Tibial nerve (tissue), 4 donors: ENCODE results near the gene MTUS2. TPM values are rescaled to one million over a fixed set of nuclear protein-coding genes. Genes with fewer than 3 reads are reported as not detected.

Experiments used
- DNase-seq, 2 donors: peaks; one replicate each; pipeline ENCODE4 v3.0.0-alpha.2; 2019; ENCODE audit warnings: low spot score in 2 of 2
- H3K27ac ChIP-seq, 4 donors: fragments of 200-600 bp; sonication (generic) in 3 of 4; one replicate each; pipeline ENCODE4 v1.5.1; 2017 to 2019; ENCODE audit warnings: mild to moderate bottlenecking in 1 of 4
- H3K27me3 ChIP-seq, 2 donors: fragments of 200-600 bp; sonication (generic) in 1 of 2; one replicate each; pipeline versions ENCODE4 v1.5.1 to v1.6.0; 2017 to 2019
- H3K36me3 ChIP-seq, 3 donors: fragments of 200-600 bp; sonication (generic); one replicate each; pipeline ENCODE4 v1.5.1; 2018 to 2019
- H3K4me1 ChIP-seq, 4 donors: fragments of 200-600 bp; sonication (generic) in 3 of 4; one replicate each; pipeline ENCODE4 v1.5.1; 2017 to 2019
- H3K4me3 ChIP-seq, 4 donors: fragments of 200-600 bp; sonication (generic) in 3 of 4; one replicate each; pipeline ENCODE4 v1.5.1; 2017 to 2019; ENCODE audit warnings: mild to moderate bottlenecking in 1 of 4, moderate library complexity in 1 of 4
- H3K9me3 ChIP-seq, 4 donors: fragments of 200-600 bp; sonication (generic) in 3 of 4; one replicate each; pipeline ENCODE4 v1.5.1; 2017 to 2019
- CTCF ChIP-seq, 5 experiments: fragments of 200-600 bp in 3 of 5; fragments of 450-650 bp in 2 of 5; sonication (generic) in 3 of 5; IDR thresholded peaks; one replicate each; pipeline ENCODE4 v1.5.1; 2016 to 2019; ENCODE audit warnings: antibody characterized with exemption in 5 of 5, mild to moderate bottlenecking in 3 of 5, moderate library complexity in 2 of 5
- EP300 ChIP-seq, 2 donors: sonication (generic); formaldehyde crosslinking; IDR thresholded peaks; one replicate each; pipeline ENCODE4 v1.6.1; 2017; ENCODE audit warnings: antibody characterized with exemption in 2 of 2, mild to moderate bottlenecking in 1 of 2
- POLR2A ChIP-seq, 2 donors: fragments of 450-650 bp; IDR thresholded peaks; one replicate each; pipeline ENCODE4 v1.6.1; 2017; ENCODE audit warnings: antibody characterized with exemption in 2 of 2, mild to moderate bottlenecking in 2 of 2, moderate library complexity in 2 of 2
- WGBS, 2 donors: methylation state at CpG; one replicate each; pipeline ENCODE4 v1.1.5; 2018; 5-methylcytosine and 5-hydroxymethylcytosine counted together
- total RNA-seq, 4 donors: library from RNA; depleted of rRNA; stranded (reverse); fragments of >200 nt; gene quantifications; one replicate each; pipeline ENCODE4 v1.1.0, GENCODE V29; 2016

Gene MTUS2
- total RNA-seq, 4 donors from 2014 or later: 0.20 TPM; not detected in 3

GRCh38 chr13:29294821-29295220, 474.7 kb downstream of the MTUS2 start:
- no peak overlapping the region for H3K27ac ChIP-seq
- no peak overlapping the region for H3K4me3 ChIP-seq
- H3K27me3 ChIP-seq: no peaks in the 10 kb centered on the region
- TF ChIP-seq POLR2A (IDR thresholded peaks at IDR 0.05) (no peak), CTCF (IDR thresholded peaks at IDR 0.05) (no peak), EP300 (IDR thresholded peaks at IDR 0.05) (no peak)
- DNase-seq: no peak
- no peaks in the 10 kb centered on the region for H3K9me3 ChIP-seq
- H3K36me3 ChIP-seq: no peaks in the 10 kb centered on the region
- no peaks in the 10 kb centered on the region for H3K4me1 ChIP-seq
- 0 to 2% methylated on average over 1 of the region's 1 CpG for WGBS, 2 donors

- 54 to 56% methylated on average over 1 of the region's 1 CpG for WGBS, 2 donors
Measured at GRCh38 chr13:29301027-29301426, 480.9 kb downstream of the MTUS2 start.

DNA sequence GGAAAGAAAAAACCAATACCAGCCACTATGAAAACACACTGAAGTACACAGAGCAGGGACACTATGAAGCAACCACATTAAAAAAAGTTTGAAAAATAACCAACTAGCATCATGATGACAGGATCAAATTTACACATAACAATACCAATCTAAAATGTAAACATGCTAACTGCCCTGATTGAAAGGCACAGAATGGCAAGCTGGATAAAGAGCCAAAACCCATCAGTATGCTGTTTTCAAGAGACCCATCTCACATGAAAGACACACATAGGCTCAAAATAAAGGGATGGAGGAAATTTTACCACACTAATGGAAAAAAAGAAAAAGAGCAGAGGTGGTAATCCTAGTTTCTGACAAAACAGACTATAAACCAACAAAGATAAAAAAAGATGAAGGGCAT, 484.0 kb downstream of the MTUS2 start:
- DNase-seq: no peak
- Histone ChIP-seq H3K4me1 (no peaks in the 10 kb centered on the region), H3K9me3 (peaks cover 0 to 40% (median 0%) of the 10 kb centered on the region in 4 donors), H3K4me3 (no peak overlapping the region), H3K27ac (no peak overlapping the region), H3K27me3 (no peaks in the 10 kb centered on the region), H3K36me3 (no peaks in the 10 kb centered on the region)
- no peak for TF ChIP-seq POLR2A (IDR thresholded peaks at IDR 0.05)
- TF ChIP-seq EP300 (IDR thresholded peaks at IDR 0.05): no peak
- TF ChIP-seq CTCF (IDR thresholded peaks at IDR 0.05): no peak

More at GRCh38 chr13:29301027-29301426, 480.9 kb downstream of the MTUS2 start:
- no peak overlapping the region for H3K4me3 ChIP-seq
- no peaks in the 10 kb centered on the region for H3K27me3 ChIP-seq
- no peak for TF ChIP-seq EP300 (IDR thresholded peaks at IDR 0.05)
- TF ChIP-seq CTCF (IDR thresholded peaks at IDR 0.05): no peak
- no peak for TF ChIP-seq POLR2A (IDR thresholded peaks at IDR 0.05)
- H3K36me3 ChIP-seq: no peaks in the 10 kb centered on the region
- H3K27ac ChIP-seq: no peak overlapping the region
- no peak for DNase-seq
- peaks cover 0 to 20% (median 0%) of the 10 kb centered on the region in 4 donors for H3K9me3 ChIP-seq
- H3K4me1 ChIP-seq: no peaks in the 10 kb centered on the region

DNA sequence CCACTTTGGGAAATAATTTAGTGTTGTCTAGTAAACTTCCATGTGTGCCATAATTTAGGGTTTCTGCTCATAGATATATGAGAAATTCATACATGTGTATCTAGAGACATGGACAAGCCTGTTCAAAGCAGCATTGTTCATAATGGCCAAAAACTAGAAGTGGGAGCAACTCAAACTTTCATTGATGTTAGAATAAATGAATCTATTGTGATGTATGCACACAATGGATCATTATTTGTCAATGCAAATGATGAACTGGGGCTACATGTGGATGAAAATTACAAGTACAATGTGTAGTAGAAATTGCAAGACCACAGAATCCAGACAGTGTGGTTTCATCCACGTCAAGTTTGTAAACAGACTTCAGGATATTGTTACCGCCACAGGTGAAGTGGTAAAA, 490.7 kb downstream of the MTUS2 start:
- no peak for DNase-seq
- no peaks in the 10 kb centered on the region for H3K36me3 ChIP-seq
- no peaks in the 10 kb centered on the region for H3K27me3 ChIP-seq
- H3K4me3 ChIP-seq: no peak overlapping the region
- H3K4me1 ChIP-seq: no peaks in the 10 kb centered on the region
- peaks cover 0 to 20% (median 0%) of the 10 kb centered on the region in 4 donors for H3K9me3 ChIP-seq
- no peak overlapping the region for H3K27ac ChIP-seq
- WGBS, 2 donors: 56 to 64% methylated on average over 2 of the region's 2 CpGs
- no peak for TF ChIP-seq CTCF (IDR thresholded peaks at IDR 0.05)

GRCh38 chr13:29315847-29316246, 495.7 kb downstream of the MTUS2 start:
- H3K9me3 ChIP-seq: no peaks in the 10 kb centered on the region
- H3K27me3 ChIP-seq: no peaks in the 10 kb centered on the region
- H3K4me3 ChIP-seq: no peak overlapping the region
- TF ChIP-seq CTCF (IDR thresholded peaks at IDR 0.05): no peak
- TF ChIP-seq POLR2A (IDR thresholded peaks at IDR 0.05): no peak
- TF ChIP-seq EP300 (IDR thresholded peaks at IDR 0.05): no peak
- H3K4me1 ChIP-seq: no peaks in the 10 kb centered on the region
- WGBS, 2 donors: 78 to 85% methylated on average over 2 of the region's 2 CpGs
- no peak for DNase-seq
- H3K36me3 ChIP-seq: no peaks in the 10 kb centered on the region
- no peak overlapping the region for H3K27ac ChIP-seq
